Activated T-helper 2 cell treated with anti-CD3 and anti-CD28 coated beads, Interferon-gamma antibody, Interleukin-2, Interleukin-4, amounts not matched to agents 10 μg/mL and 5 μg/mL and 100 μg/mL, durations not matched to agents 14 hours and 24 hours and 36 hours (primary cell): ENCODE data around the gene PANK1. TPM values are rescaled to one million over a fixed set of nuclear protein-coding genes. Genes with fewer than 3 reads are reported as not detected.

Experiments used
- DNase-seq: peaks from one replicate; pipeline ENCODE4 v3.0.0; 2021; ENCODE audit warnings: low spot score
- H3K27ac Mint-ChIP-seq: one replicate; pipeline ENCODE4 v1.8.0; 2021; ENCODE audit warnings: mixed read lengths
- H3K27me3 Mint-ChIP-seq: one replicate; pipeline ENCODE4 v1.8.0; 2021; ENCODE audit warnings: low read depth, mixed read lengths
- H3K36me3 Mint-ChIP-seq: one replicate; pipeline ENCODE4 v1.8.0; 2021; ENCODE audit warnings: low read depth, mixed read lengths
- H3K4me1 Mint-ChIP-seq: one replicate; pipeline ENCODE4 v1.8.0; 2021; ENCODE audit warnings: low read depth, mixed read lengths
- H3K4me3 Mint-ChIP-seq: one replicate; pipeline ENCODE4 v1.8.0; 2021; ENCODE audit warnings: low read depth, mild to moderate bottlenecking, moderate library complexity, mixed read lengths
- H3K9me3 Mint-ChIP-seq: one replicate; pipeline ENCODE4 v1.8.0; 2021; ENCODE audit warnings: mixed read lengths
- intact Hi-C: fragments of 100-400 bp; cut with micrococcal nuclease; formaldehyde crosslinking; loops from one replicate; pipeline ENCODE4 v1.15.1; 2023
- total RNA-seq: library from RNA; stranded (reverse); gene quantifications from 2 replicates; pipeline ENCODE4 v1.2.3, GENCODE V29; 2022

PANK1 gene
- total RNA-seq, 1 donor from 2014 or later, result 5.7 TPM

DNA sequence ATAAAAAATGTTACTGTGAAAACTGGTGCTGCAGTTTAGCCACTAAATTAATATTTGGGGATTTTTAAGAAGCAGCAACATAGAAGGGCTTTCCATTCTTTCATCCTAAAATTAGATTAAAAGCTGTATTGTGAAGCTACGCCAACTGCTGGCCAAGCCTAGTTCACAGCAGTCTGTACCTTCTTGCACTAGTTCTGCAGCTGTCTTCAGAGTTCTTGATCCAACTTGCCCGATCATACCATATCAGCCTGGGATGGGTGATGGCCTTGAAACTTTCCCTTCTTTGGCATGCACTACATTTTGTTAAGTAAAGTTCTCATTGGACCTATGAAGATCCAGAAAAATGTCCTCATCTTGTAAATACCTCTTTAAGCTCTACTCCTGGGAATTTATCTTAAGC, 20.3 kb upstream of the PANK1 start:
- Mint-ChIP-seq H3K4me3 (no peak overlapping the region), H3K36me3 (no peaks in the 10 kb centered on the region), H3K4me1 (no peaks in the 10 kb centered on the region), H3K27ac (no peak overlapping the region), H3K9me3 (no peaks in the 10 kb centered on the region), H3K27me3 (peaks cover 27% of the 10 kb centered on the region)
- intact Hi-C loops, result no loop called here
- DNase-seq, result no peak

DNA sequence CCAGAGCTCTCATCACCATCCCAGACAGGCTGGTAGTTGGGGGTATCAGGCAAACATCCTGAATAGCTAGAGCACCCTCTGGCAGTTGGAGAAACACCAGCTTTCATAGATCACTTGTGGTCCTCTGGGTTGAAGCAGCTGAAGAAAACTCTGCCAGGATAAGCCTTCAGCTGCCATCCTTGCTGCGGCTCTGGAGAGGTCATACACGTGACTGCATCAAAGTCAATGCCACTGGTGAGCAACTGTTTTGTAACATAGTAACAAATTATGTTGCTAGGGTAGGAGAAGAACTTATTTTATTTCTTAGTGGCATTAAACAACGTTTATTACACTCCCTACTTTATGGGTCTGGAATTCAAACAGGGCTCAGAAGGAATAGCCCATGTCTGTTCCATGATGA, 19.2 kb upstream of the PANK1 start:
- Mint-ChIP-seq H3K36me3 (no peaks in the 10 kb centered on the region), H3K27me3 (peaks cover 24% of the 10 kb centered on the region), H3K9me3 (no peaks in the 10 kb centered on the region), H3K4me3 (no peak overlapping the region), H3K4me1 (no peaks in the 10 kb centered on the region), H3K27ac (no peak overlapping the region)
- DNase-seq, result no peak
- intact Hi-C loops, result no loop called here

DNA sequence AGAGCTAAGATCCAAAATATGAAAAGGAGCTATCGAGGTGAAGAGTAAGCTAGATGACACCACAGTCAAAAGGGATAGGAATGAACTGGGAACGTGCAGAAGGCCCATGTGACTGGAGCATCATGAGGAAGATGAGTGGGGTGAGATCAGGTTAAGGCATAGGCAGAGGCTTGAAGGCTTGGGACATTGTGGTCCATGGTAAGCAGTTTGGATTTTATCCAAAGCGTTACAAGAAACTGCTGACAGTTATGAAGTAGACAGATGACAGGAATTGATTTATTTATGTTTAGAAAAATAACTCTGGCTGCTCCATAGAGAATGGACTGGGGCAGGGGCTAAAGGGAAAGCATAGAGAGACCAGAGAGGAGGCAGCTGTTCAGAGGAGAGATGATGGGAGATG, 18.1 kb upstream of the PANK1 start:
- intact Hi-C loops, result no loop called here
- Mint-ChIP-seq H3K4me1 (no peaks in the 10 kb centered on the region), H3K27ac (no peak overlapping the region)

DNA sequence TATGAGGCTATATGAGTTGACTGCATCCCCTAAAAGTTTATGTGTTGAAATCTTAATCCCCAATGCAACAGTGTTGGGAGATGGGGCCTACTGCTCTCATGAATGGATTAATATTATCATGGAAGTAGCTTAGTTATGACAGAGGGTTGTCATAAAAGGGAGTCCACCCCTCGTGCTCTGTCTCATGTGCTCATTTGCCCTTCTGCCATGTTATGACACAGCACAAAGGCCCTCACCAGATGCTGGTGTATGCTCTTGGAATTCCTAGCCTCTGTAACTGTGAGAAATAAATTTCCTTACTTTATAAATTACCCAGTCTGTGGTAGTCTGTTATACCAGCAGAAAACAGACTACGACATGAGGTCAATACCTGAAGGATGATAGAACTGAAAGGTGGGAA, 17.6 kb upstream of the PANK1 start:
- no peaks in the 10 kb centered on the region for H3K4me1 Mint-ChIP-seq
- intact Hi-C loops, result no loop called here
- no peak for DNase-seq
- no peak overlapping the region for H3K4me3 Mint-ChIP-seq
- no peak overlapping the region for H3K27ac Mint-ChIP-seq
- H3K36me3 Mint-ChIP-seq, result no peaks in the 10 kb centered on the region
- H3K9me3 Mint-ChIP-seq, result no peaks in the 10 kb centered on the region
- peaks cover 26% of the 10 kb centered on the region for H3K27me3 Mint-ChIP-seq

More for the DNA sequence above, 18.1 kb upstream of the PANK1 start:
- H3K27me3 Mint-ChIP-seq, result peaks cover 28% of the 10 kb centered on the region
- DNase-seq, result no peak
- H3K36me3 Mint-ChIP-seq, result no peaks in the 10 kb centered on the region
- no peaks in the 10 kb centered on the region for H3K9me3 Mint-ChIP-seq
- H3K4me3 Mint-ChIP-seq, result no peak overlapping the region

DNA sequence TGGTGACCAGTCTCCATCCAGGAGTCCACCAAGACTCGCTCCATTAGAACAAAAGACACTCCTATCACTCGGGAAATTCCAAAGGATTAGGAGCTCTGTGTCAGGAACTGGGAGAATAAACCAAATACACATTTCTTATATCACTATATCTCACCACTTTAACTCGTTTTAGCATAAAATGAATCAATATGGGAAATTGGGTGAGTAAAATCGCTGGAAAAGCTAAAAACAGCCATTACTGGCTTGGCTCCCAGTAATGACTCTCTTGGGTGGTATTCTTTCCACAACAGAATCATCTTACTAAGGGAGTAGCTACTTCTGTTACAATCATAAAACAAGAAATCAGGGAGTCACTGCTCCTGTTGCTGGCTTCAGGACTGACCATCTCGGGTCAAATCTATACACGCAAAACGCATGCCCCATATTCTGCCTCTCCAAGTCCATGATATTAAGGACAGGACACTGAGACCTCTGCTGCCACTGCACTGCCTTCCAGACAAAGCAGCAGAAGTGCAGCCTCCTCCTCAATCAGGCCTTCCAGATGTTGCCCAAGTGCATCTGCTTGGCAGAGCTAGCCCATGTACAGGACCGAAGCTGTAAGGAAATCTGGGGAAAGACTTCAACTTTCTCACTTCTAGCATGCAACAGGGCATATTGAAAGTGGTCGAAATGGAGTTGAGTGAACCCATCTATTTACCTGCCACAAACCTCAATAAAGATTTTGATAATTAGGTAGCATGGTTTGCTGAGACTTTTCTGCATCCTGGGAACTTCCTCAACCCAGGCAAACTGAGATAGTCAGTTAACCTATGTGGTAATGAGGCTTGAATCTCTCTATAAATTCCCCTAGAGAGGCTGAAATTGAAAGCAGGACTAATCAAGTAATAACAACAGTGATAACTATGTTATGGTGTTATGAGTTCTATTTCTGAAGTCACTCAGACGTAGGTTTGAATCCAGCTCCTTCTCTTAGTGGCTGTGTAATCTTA, 14.4 kb upstream of the PANK1 start:
- no peak for DNase-seq
- Mint-ChIP-seq H3K27ac (no peak overlapping the region), H3K4me3 (no peak overlapping the region), H3K36me3 (no peaks in the 10 kb centered on the region), H3K27me3 (peaks cover 13% of the 10 kb centered on the region), H3K4me1 (no peaks in the 10 kb centered on the region), H3K9me3 (no peaks in the 10 kb centered on the region)
- intact Hi-C loops, result no loop called here

DNA sequence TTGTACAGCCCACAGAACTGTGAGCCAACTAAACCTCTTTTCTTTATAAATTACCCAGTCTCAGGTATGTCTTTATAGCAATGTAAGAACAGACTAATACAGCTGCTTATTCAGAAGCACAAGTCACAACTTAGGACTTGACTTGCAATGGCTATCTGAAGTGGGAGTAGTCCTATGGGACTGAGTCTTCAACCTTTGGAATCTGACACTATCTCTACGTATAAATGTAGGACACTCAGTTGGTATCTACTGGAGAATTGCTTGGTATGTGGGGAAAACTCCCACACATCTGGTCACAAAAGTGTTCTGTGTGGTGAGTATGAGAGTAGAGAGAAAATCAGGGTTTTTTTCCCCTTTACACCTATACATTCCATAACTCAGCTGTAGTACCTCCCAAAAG, 12.3 kb upstream of the PANK1 start:
- peaks cover 7% of the 10 kb centered on the region for H3K27me3 Mint-ChIP-seq
- H3K9me3 Mint-ChIP-seq, result no peaks in the 10 kb centered on the region
- no peak overlapping the region for H3K27ac Mint-ChIP-seq
- intact Hi-C loops, result no loop called here
- H3K36me3 Mint-ChIP-seq, result no peaks in the 10 kb centered on the region
- DNase-seq, result no peak
- H3K4me1 Mint-ChIP-seq, result peaks cover 3% of the 10 kb centered on the region
- no peak overlapping the region for H3K4me3 Mint-ChIP-seq

DNA sequence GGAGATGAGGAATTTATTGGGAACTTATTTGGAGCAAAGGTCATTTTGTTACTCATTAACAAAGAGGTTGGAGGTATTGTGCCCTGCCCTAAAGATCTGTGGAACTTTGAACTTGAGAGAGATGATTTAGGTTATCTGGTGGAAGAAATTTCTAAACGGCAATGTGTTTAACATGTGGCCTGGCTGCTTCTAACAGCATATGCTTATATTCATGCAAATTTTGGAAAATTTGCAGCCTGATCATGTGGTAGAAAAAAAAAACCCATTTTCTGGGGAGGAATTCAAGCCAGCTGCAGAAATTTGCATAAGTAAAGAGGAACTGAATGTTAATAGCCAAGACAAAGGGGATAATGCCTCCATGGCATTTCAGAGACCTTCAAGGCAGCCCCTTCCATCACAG, 10.7 kb upstream of the PANK1 start:
- Mint-ChIP-seq H3K27me3 (peaks cover 7% of the 10 kb centered on the region), H3K36me3 (no peaks in the 10 kb centered on the region), H3K9me3 (no peaks in the 10 kb centered on the region), H3K4me3 (no peak overlapping the region), H3K4me1 (peaks cover 3% of the 10 kb centered on the region), H3K27ac (no peak overlapping the region)
- intact Hi-C loops, result no loop called here
- no peak for DNase-seq

DNA sequence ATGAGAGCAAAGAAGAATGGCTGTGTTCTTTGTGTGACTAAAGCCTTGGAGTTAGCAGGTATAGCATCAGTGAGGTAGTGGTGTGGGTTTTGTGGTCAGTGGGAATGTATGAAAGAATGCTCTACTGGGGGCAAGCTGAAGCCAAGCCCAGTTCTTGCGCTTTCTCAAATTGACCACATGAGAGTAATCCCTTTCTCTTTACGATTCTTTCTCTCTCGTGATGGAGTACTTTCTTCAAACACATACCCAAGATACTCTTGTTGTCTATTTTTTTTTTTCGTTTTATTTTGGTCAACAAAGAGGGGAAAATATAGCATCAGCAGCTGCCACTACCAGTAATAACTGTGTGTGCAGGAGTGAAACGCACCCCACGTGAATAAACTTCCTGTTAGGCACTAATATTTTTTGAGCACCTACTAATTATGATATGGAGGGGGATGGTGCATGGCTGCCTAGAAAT, 8.4 kb upstream of the PANK1 start:
- peaks cover 3% of the 10 kb centered on the region for H3K4me1 Mint-ChIP-seq
- intact Hi-C loops, result no loop called here
- H3K27ac Mint-ChIP-seq, result no peak overlapping the region
- no peaks in the 10 kb centered on the region for H3K36me3 Mint-ChIP-seq
- H3K4me3 Mint-ChIP-seq, result no peak overlapping the region
- no peaks in the 10 kb centered on the region for H3K9me3 Mint-ChIP-seq
- no peak for DNase-seq
- peaks cover 8% of the 10 kb centered on the region for H3K27me3 Mint-ChIP-seq

DNA sequence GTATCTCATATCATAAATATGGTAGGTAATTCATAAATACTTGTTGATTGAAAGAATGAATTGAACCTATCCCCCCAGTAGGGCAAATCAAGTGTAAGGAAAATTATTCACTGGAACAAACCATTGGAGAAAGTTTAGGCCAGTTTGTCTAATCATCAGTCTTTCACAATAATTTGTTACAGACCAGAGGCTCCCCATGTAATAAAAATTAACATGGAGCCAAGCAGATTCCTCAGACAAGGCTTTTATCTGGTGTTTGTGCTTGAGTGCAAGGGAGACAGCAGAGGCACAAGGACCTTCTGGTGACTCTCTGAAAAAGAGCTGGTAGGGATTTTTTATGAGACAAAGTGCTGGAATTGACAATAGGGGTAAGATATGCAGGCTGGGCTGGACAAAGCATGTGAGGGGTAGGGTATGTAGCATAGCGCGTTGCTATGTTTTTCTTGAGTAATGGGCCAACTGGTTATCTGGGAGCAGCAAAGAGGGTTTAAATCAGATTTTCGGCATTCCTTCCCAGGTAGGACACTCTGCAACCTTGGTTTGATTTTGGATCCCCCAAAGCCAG, 7.8 kb upstream of the PANK1 start:
- Mint-ChIP-seq H3K4me3 (no peak overlapping the region), H3K27me3 (peaks cover 11% of the 10 kb centered on the region), H3K4me1 (peaks cover 3% of the 10 kb centered on the region), H3K9me3 (no peaks in the 10 kb centered on the region), H3K27ac (no peak overlapping the region), H3K36me3 (no peaks in the 10 kb centered on the region)
- intact Hi-C loops, result no loop called here
- no peak for DNase-seq

DNA sequence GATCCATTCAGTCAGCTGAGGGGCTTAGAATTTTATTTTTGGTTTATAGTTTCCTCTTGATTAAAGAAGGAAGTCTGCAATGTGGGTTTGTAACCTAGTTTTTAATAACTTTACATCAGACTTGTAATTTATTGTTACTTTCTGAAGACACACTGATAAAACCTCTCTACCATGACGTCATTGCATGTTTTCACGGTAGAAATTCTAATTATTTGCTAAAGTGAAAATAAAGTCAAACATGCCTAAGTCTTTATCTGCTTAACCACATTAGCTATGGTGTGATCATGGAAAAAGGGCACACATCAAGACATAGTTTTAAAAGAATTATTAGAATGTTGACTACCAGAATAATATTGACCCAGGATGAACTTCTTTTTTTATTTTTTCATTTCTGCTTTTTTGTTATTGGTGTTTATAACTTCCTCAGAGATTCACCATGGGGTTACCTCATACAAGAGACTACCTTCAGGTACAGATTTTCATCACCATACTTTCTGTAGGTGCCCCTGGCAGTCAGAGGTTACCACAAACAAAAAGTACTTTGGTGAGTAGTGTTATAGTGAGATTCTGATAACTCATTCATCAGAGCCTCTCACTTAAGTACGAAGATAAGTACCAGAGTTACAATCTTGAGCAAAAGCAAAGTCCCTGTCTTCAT, 7.0 kb upstream of the PANK1 start:
- no peak overlapping the region for H3K27ac Mint-ChIP-seq
- H3K9me3 Mint-ChIP-seq, result no peaks in the 10 kb centered on the region
- intact Hi-C loops, result no loop called here
- peaks cover 13% of the 10 kb centered on the region for H3K27me3 Mint-ChIP-seq
- no peaks in the 10 kb centered on the region for H3K36me3 Mint-ChIP-seq
- DNase-seq, result no peak
- peaks cover 3% of the 10 kb centered on the region for H3K4me1 Mint-ChIP-seq
- H3K4me3 Mint-ChIP-seq, result no peak overlapping the region

DNA sequence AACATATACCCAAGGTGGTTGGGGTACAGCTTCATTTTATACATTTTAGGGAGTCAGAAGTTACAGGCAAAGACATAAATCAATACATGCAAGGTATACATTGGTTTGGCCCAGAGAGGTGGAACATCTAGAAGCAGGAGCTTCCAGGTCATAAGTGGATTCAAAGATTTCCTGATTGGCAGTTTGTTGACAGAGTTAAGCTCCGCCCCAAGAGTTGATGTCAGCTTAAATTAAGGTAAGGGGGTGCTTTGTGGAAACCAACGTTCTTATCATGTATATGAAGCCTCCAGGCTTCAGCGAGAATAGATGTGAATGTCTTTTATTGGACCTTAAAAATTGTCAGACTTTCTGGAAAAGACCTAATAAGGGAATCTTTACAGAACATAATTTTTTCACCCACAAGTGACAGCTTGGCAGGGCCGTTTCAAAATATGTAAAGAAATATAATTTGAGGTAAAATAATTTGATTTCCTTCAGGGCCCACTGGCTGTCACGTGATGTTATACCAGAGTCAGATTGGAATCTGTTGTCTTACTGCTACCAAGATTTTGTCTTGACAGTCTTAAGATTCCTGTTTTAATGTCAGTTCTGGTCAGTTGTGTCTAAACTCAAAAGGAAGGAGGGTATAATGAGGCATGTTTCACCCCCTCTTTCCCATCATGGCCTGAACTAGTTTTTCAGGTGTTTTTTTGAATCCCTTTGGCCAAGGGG, 6.3 kb upstream of the PANK1 start:
- Mint-ChIP-seq H3K36me3 (no peaks in the 10 kb centered on the region), H3K9me3 (no peaks in the 10 kb centered on the region), H3K27ac (no peak overlapping the region), H3K4me1 (peaks cover 3% of the 10 kb centered on the region), H3K4me3 (no peak overlapping the region), H3K27me3 (peaks cover 17% of the 10 kb centered on the region)
- intact Hi-C loops, result no loop called here
- no peak for DNase-seq

DNA sequence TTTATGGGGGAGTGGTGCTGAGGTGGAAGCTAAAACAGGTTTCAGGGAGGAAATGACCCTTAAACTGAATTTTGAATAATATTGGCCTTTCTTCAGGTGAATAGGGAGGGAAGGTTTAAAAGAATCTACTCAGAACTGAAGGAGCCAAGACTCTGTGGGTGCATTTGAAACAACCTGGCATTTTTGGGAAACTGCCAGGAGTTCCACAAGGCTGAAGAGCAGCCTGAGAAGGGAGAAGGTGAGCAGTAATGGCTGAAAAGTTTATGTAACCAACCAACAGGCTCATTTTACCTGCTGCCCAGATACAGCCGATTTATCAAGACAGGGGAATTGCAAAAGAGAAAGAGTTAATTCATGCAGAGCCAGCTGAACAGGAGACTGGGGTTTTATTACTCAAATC, 4.0 kb upstream of the PANK1 start:
- Mint-ChIP-seq H3K27ac (no peak overlapping the region), H3K4me3 (no peak overlapping the region), H3K27me3 (peaks cover 19% of the 10 kb centered on the region), H3K4me1 (peaks cover 11% of the 10 kb centered on the region), H3K9me3 (no peaks in the 10 kb centered on the region), H3K36me3 (no peaks in the 10 kb centered on the region)
- intact Hi-C loops, result no loop called here
- no peak for DNase-seq
